HEK293 (cell line): Measurements from ENCODE around the gene DPM1.

ENCODE experiments used
- BCL6B ChIP-seq: fragments of 450-650 bp; formaldehyde crosslinking; IDR thresholded peaks from 2 replicates; pipeline ENCODE4 v1.5.1; 2017; ENCODE audit warnings: missing biosample characterization, missing genetic modification characterization
- ELK4 ChIP-seq: IDR thresholded peaks from 2 replicates; pipeline ENCODE4 v1.6.1; 2011; ENCODE audit warnings: mild to moderate bottlenecking, low read depth, low read length, borderline replicate concordance
- FEZF1 ChIP-seq: fragments of 450-650 bp; formaldehyde crosslinking; IDR thresholded peaks from 2 replicates; pipeline ENCODE4 v1.5.1; 2016; ENCODE audit warnings: missing biosample characterization, missing genetic modification characterization
- GFI1B ChIP-seq: fragments of 450-650 bp; formaldehyde crosslinking; IDR thresholded peaks from 2 replicates; pipeline ENCODE4 v1.5.1; 2016; ENCODE audit warnings: missing biosample characterization, missing genetic modification characterization
- HIC1 ChIP-seq: fragments of 450-650 bp; formaldehyde crosslinking; IDR thresholded peaks from 2 replicates; pipeline ENCODE4 v1.5.1; 2016; ENCODE audit warnings: missing biosample characterization, missing genetic modification characterization
- IKZF3 ChIP-seq: fragments of 450-650 bp; IDR thresholded peaks from 2 replicates; pipeline ENCODE4 v1.5.0; 2018; ENCODE audit warnings: missing biosample characterization, mild to moderate bottlenecking, missing genetic modification characterization, moderate library complexity
- OSR2 ChIP-seq: fragments of 450-650 bp; formaldehyde crosslinking; IDR thresholded peaks from 2 replicates; pipeline ENCODE4 v1.5.1; 2016; ENCODE audit warnings: missing biosample characterization, missing genetic modification characterization
- PRDM6 ChIP-seq: fragments of 450-650 bp; formaldehyde crosslinking; IDR thresholded peaks from 2 replicates; pipeline ENCODE4 v1.5.1; 2017; ENCODE audit warnings: missing biosample characterization, missing genetic modification characterization
- RBAK ChIP-seq: fragments of 450-650 bp; formaldehyde crosslinking; IDR thresholded peaks from 2 replicates; pipeline ENCODE4 v1.5.1; 2016; ENCODE audit warnings: missing biosample characterization, missing genetic modification characterization
- SCRT2 ChIP-seq: fragments of 450-650 bp; formaldehyde crosslinking; IDR thresholded peaks from 2 replicates; pipeline ENCODE4 v1.5.1; 2016; ENCODE audit warnings: missing biosample characterization, missing genetic modification characterization
- ZBTB26 ChIP-seq: fragments of 450-650 bp; formaldehyde crosslinking; optimal IDR thresholded peaks from 2 replicates; pipeline ENCODE3; 2016; ENCODE audit warnings: missing biosample characterization, mild to moderate bottlenecking, missing genetic modification characterization
- ZBTB49 ChIP-seq: fragments of 450-650 bp; formaldehyde crosslinking; IDR thresholded peaks from 2 replicates; pipeline ENCODE4 v1.5.1; 2016; ENCODE audit warnings: missing biosample characterization, missing genetic modification characterization, low read depth
- ZBTB6 ChIP-seq: fragments of 450-650 bp; formaldehyde crosslinking; IDR thresholded peaks from 2 replicates; pipeline ENCODE4 v1.5.1; 2017; ENCODE audit warnings: missing biosample characterization, missing genetic modification characterization
- ZNF174 ChIP-seq: fragments of 450-650 bp; formaldehyde crosslinking; IDR thresholded peaks from 2 replicates; pipeline ENCODE4 v1.5.0; 2017; ENCODE audit warnings: missing biosample characterization, mild to moderate bottlenecking, missing genetic modification characterization
- ZNF18 ChIP-seq: fragments of 450-650 bp; formaldehyde crosslinking; IDR thresholded peaks from 2 replicates; pipeline ENCODE4 v1.5.1; 2016; ENCODE audit warnings: missing biosample characterization, missing genetic modification characterization
- ZNF335 ChIP-seq: fragments of 450-650 bp; formaldehyde crosslinking; conservative IDR thresholded peaks from 2 replicates; pipeline ENCODE4 v1.5.1; 2016; ENCODE audit warnings: missing biosample characterization, missing genetic modification characterization
- ZNF37A ChIP-seq: fragments of 450-650 bp; IDR thresholded peaks from 2 replicates; pipeline ENCODE4 v1.5.1; 2018; ENCODE audit warnings: missing biosample characterization, missing genetic modification characterization
- ZNF398 ChIP-seq: fragments of 450-650 bp; formaldehyde crosslinking; IDR thresholded peaks from 2 replicates; pipeline ENCODE4 v1.5.1; 2017; ENCODE audit warnings: missing biosample characterization, missing genetic modification characterization
- ZNF548 ChIP-seq: fragments of 450-650 bp; formaldehyde crosslinking; IDR thresholded peaks from 2 replicates; pipeline ENCODE4 v1.5.1; 2016; ENCODE audit warnings: missing biosample characterization, missing genetic modification characterization
- ZNF600 ChIP-seq: fragments of 450-650 bp; formaldehyde crosslinking; IDR thresholded peaks from 2 replicates; pipeline ENCODE4 v1.5.1; 2016; ENCODE audit warnings: missing biosample characterization, missing genetic modification characterization

Gene DPM1

GRCh38 chr20:50919567-50919966 lies 38.8 kb downstream of the DPM1 start (continued):
- TF ChIP-seq ZNF600 (tag by site-specific recombination) (no peak), ZNF335 (no peak), HIC1 (tag by site-specific recombination) (no peak), ZBTB49 (no peak), ZBTB6 (tag by site-specific recombination) (no peak), ZNF174 (tag by site-specific recombination) (no peak), GFI1B (no peak), ZNF398 (tag by site-specific recombination) (no peak), PRDM6 (tag by site-specific recombination) (peak; percentile 60; the same call in 1 of the 2 replicates), ELK4 (no peak), ZNF548 (tag by site-specific recombination) (no peak), RBAK (no peak), ZBTB26 (tag by site-specific recombination) (no peak), ZNF18 (tag by site-specific recombination) (no peak), ZNF37A (tag by site-specific recombination) (no peak), OSR2 (tag by site-specific recombination) (no peak), FEZF1 (tag by site-specific recombination) (peak; percentile 32; the same call in 1 of the 2 replicates), BCL6B (tag by site-specific recombination) (peak; percentile 73), IKZF3 (tag by site-specific recombination) (no peak), SCRT2 (tag by site-specific recombination) (0 out of 2 replicates have a peak, but pooled peaks have one; percentile 17)
